ENCODE results near the gene TTYH3.

TTYH3 gene

DNA sequence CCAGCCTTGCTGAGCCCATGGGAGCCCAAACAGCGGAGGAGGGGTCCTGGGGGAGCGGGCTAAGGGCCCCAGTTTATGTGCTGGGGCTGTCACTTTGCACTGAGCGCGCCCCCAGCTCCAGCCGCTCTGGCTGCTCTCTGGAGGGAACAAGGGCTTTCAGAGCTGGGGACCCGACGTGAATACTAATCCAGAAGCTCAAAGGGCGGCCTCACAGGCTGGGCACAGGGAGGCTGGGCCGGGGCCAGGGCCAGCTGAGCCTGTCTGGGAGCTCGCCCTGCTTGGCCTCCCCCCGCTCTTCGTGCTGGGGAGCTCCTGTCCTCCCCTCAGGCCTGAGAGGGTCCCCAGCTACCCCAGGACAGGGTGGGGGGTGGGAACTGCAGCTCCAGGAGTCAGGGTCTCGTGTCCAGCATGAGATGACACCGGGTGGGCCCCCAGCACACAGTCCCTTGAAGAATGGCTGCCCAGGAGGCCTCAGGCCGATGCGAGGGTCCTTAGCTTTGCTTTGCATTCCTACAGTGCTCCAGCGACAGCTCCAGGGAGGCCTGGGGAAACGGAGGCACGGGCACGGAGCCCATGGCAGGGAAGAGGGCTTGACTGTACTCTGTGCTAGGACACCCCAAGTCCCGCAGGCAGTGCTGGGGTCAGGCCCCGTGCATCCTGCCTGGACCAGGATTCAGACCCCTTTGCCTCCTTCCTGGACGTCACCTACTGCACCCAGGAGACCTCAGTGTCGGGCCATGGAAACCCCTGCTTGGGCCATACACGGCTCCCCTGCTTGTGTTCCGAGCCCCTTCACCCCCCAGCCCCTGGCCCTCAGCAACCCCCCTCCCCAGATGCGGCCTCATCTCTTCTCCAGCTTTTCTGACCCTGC is 50.4 kb downstream of the TTYH3 start:
- Histone ChIP-seq H3K79me2 (ENCODE audit: control insufficient read depth, low read length) (no peaks in the 10 kb centered on the region), H3F3A (ENCODE audit: control insufficient read depth, insufficient read depth) (no peaks in the 10 kb centered on the region), H4K20me1 (ENCODE audit: control insufficient read depth, insufficient read depth, low read depth, low read length) (no peaks in the 10 kb centered on the region), H3K9me2 (replicated peaks; ENCODE audit: control insufficient read depth, low read length) (no peaks in the 10 kb centered on the region), H3K4me3 (ENCODE audit: low read length) (no peak overlapping the region), H3K27ac (ENCODE audit: low read depth, low read length) (no peak overlapping the region), H3K27me3 (ENCODE audit: control insufficient read depth, low read length) (peaks cover 27% of the 10 kb centered on the region), H3K9me3 (ENCODE audit: control insufficient read depth, insufficient read depth, low read length) (no peaks in the 10 kb centered on the region), H3K4me1 (ENCODE audit: control insufficient read depth, low read length) (no peaks in the 10 kb centered on the region), H3K36me3 (ENCODE audit: control insufficient read depth, low read length) (no peaks in the 10 kb centered on the region), H3K4me2 (ENCODE audit: low read length) (no peak overlapping the region)
- no peak for TF ChIP-seq EZH2phosphoT487 (IDR thresholded peaks at IDR 0.05; ENCODE audit: borderline replicate concordance, low read length)
- TF ChIP-seq, protein P1, sequence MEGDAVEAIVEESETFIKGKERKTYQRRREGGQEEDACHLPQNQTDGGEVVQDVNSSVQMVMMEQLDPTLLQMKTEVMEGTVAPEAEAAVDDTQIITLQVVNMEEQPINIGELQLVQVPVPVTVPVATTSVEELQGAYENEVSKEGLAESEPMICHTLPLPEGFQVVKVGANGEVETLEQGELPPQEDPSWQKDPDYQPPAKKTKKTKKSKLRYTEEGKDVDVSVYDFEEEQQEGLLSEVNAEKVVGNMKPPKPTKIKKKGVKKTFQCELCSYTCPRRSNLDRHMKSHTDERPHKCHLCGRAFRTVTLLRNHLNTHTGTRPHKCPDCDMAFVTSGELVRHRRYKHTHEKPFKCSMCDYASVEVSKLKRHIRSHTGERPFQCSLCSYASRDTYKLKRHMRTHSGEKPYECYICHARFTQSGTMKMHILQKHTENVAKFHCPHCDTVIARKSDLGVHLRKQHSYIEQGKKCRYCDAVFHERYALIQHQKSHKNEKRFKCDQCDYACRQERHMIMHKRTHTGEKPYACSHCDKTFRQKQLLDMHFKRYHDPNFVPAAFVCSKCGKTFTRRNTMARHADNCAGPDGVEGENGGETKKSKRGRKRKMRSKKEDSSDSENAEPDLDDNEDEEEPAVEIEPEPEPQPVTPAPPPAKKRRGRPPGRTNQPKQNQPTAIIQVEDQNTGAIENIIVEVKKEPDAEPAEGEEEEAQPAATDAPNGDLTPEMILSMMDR (IDR thresholded peaks at IDR 0.05; ENCODE audit: low read depth, low read length, poor library complexity, severe bottlenecking): no peak

DNA sequence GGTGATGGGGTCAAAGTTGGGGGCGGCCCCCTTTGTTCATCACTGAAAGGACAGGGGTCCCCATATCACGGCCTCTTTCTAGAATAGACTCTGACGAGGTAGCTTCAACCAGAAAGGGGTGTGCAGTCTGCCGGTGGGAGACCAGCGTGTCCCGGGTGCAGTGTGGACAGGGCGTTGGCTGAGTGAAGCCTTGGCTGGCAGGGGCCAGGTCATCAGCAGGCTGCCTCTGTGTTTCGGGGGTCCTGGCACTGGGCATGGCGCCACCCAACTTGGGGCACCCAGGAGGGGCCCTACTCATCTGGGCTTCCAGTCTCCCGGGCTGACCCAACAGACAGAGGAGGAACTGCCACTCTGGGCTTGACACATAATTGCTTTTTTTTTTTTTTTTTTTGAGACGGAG is 52.7 kb downstream of the TTYH3 start:
- Histone ChIP-seq H3F3A (ENCODE audit: control insufficient read depth, insufficient read depth) (no peaks in the 10 kb centered on the region), H3K27ac (ENCODE audit: low read depth, low read length) (no peak overlapping the region), H3K4me3 (ENCODE audit: low read length) (no peak overlapping the region), H3K36me3 (ENCODE audit: control insufficient read depth, low read length) (no peaks in the 10 kb centered on the region), H3K79me2 (ENCODE audit: control insufficient read depth, low read length) (no peaks in the 10 kb centered on the region), H3K4me1 (ENCODE audit: control insufficient read depth, low read length) (peaks cover 9% of the 10 kb centered on the region), H3K27me3 (ENCODE audit: control insufficient read depth, low read length) (peaks cover 48% of the 10 kb centered on the region), H3K9me3 (ENCODE audit: control insufficient read depth, insufficient read depth, low read length) (no peaks in the 10 kb centered on the region), H3K9me2 (replicated peaks; ENCODE audit: control insufficient read depth, low read length) (no peaks in the 10 kb centered on the region), H3K4me2 (ENCODE audit: low read length) (no peak overlapping the region), H4K20me1 (ENCODE audit: control insufficient read depth, insufficient read depth, low read depth, low read length) (no peaks in the 10 kb centered on the region)
- TF ChIP-seq, protein P1 (IDR thresholded peaks at IDR 0.05; ENCODE audit: low read depth, low read length, poor library complexity, severe bottlenecking): no peak
- no peak for TF ChIP-seq EZH2phosphoT487 (IDR thresholded peaks at IDR 0.05; ENCODE audit: borderline replicate concordance, low read length)

DNA sequence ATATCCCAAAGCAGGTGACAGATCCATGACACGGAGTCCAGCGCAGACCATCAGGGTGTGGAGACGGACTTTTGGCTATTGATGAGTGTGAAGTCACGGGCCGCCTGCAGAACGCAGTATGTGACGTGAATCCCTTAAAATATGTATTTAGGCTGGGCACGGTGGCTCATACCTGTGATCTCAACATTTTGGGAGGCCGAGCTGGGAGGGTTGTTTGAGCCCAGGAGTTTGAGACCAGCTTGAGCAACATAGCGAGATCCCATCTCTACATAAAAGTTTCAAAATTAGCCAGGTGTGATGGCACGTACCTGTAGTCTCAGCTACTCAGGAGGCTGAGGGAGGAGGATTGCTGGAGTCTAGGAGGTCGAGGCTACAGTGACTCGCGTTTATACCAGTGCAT is 54.3 kb downstream of the TTYH3 start:
- Histone ChIP-seq H3K36me3 (ENCODE audit: control insufficient read depth, low read length) (no peaks in the 10 kb centered on the region), H3K4me2 (ENCODE audit: low read length) (no peak overlapping the region), H3K27ac (ENCODE audit: low read depth, low read length) (no peak overlapping the region), H3K4me1 (ENCODE audit: control insufficient read depth, low read length) (peaks cover 9% of the 10 kb centered on the region), H3K79me2 (ENCODE audit: control insufficient read depth, low read length) (no peaks in the 10 kb centered on the region), H3K9me3 (ENCODE audit: control insufficient read depth, insufficient read depth, low read length) (no peaks in the 10 kb centered on the region), H3K9me2 (replicated peaks; ENCODE audit: control insufficient read depth, low read length) (no peaks in the 10 kb centered on the region), H3K4me3 (ENCODE audit: low read length) (no peak overlapping the region), H3K27me3 (ENCODE audit: control insufficient read depth, low read length) (peaks cover 60% of the 10 kb centered on the region), H4K20me1 (ENCODE audit: control insufficient read depth, insufficient read depth, low read depth, low read length) (no peaks in the 10 kb centered on the region), H3F3A (ENCODE audit: control insufficient read depth, insufficient read depth) (no peaks in the 10 kb centered on the region)
- TF ChIP-seq, protein P1 (IDR thresholded peaks at IDR 0.05; ENCODE audit: low read depth, low read length, poor library complexity, severe bottlenecking): no peak
- TF ChIP-seq EZH2phosphoT487 (IDR thresholded peaks at IDR 0.05; ENCODE audit: borderline replicate concordance, low read length): no peak

Measured in DOHH2 (cell line).